Esophagus (tissue), 2 donors: Measurements from ENCODE around the gene TAAR6. TPM values are rescaled to one million over a fixed set of nuclear protein-coding genes. Genes with fewer than 3 reads are reported as not detected.
"Not testable (repeated sequence)": the region's sequence is repeated elsewhere in the genome, so short reads cannot be mapped to it uniquely, and the experiment has no call there.

ENCODE experiments used
- H3K27ac ChIP-seq, 2 donors: one replicate each; pipeline ENCODE4 v1.5.1; 2013; ENCODE audit warnings: low read depth in 2 of 2, mild to moderate bottlenecking in 2 of 2, inconsistent platforms in 1 of 2, low read length in 1 of 2, moderate library complexity in 1 of 2
- H3K27me3 ChIP-seq, 2 donors: one replicate each; pipeline ENCODE4 v1.6.1; 2013; ENCODE audit warnings: low read length in 2 of 2, control low read depth in 1 of 2, mild to moderate bottlenecking in 1 of 2; ENCODE audit not compliant: insufficient read depth in 2 of 2, control insufficient read depth in 1 of 2
- H3K36me3 ChIP-seq, 2 donors: one replicate each; pipeline ENCODE4 v1.6.1; 2013; ENCODE audit warnings: low read length in 1 of 2; ENCODE audit not compliant: control insufficient read depth in 2 of 2, insufficient read depth in 2 of 2
- H3K4me1 ChIP-seq, 2 donors: one replicate each; pipeline ENCODE4 v1.6.1; 2013; ENCODE audit warnings: low read length in 1 of 2; ENCODE audit not compliant: control insufficient read depth in 2 of 2, insufficient read depth in 2 of 2
- H3K4me3 ChIP-seq, 2 donors: one replicate each; pipeline ENCODE4 v1.5.1; 2013; ENCODE audit warnings: low read length in 2 of 2, mild to moderate bottlenecking in 2 of 2, low read depth in 1 of 2, moderate library complexity in 1 of 2
- H3K9me3 ChIP-seq, 2 donors: one replicate each; pipeline ENCODE4 v1.6.1; 2013; ENCODE audit warnings: mild to moderate bottlenecking in 2 of 2, low read depth in 1 of 2, low read length in 1 of 2, moderate library complexity in 1 of 2; ENCODE audit not compliant: control insufficient read depth in 2 of 2, insufficient read depth in 1 of 2
- WGBS, 2 donors: extraction: QIAGEN DNeasy Blood & Tissue Kit; methylation state at CpG; one replicate each; pipeline ENCODE4 v1.1.7; 2013; 5-methylcytosine and 5-hydroxymethylcytosine counted together
- polyA plus RNA-seq, 2 donors: library from polyadenylated mRNA; stranded (reverse); fragments of 200-250 nt; gene quantifications; one replicate each; pipeline ENCODE4 v1.2.3, GENCODE V29; 2013
- donor health status: healthy with polysubstance abuse.
- donor health status: Bipolar disorder and iron deficiency.

TAAR6 gene
- polyA plus RNA-seq, 2 donors, result not detected

GRCh38 chr6:132571774-132572173 is 1.7 kb downstream of the TAAR6 start:
- H3K27me3 ChIP-seq, result peaks cover 0 to 2% of the 10 kb centered on the region in 2 donors
- H3K27ac ChIP-seq, result no peak overlapping the region
- no peaks in the 10 kb centered on the region for H3K4me1 ChIP-seq
- no peak overlapping the region for H3K4me3 ChIP-seq
- no peaks in the 10 kb centered on the region for H3K9me3 ChIP-seq
- no peaks in the 10 kb centered on the region for H3K36me3 ChIP-seq

DNA sequence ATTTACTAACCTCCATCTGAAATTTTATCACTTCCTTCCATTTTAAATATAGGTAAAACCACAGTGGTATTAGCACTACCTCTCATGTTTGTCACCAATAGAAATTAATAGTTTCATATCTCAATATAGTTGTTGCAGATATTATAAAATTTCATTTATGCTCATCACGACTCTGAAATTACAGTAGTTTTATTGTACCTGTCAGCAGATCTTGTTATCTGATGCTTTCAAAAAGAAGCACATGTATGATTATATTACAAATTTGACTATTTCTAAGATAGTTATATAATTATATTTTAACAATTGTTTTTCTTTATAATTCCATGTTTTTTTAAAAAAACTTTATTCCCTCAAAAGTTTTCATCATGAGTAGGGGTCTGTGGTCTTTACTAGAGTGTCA is 14.6 kb downstream of the TAAR6 start:
- Histone ChIP-seq H3K27ac (no peak overlapping the region), H3K4me3 (no peak overlapping the region), H3K9me3 (no peaks in the 10 kb centered on the region), H3K36me3 (no peaks in the 10 kb centered on the region), H3K4me1 (no peaks in the 10 kb centered on the region), H3K27me3 (no peaks in the 10 kb centered on the region)
- 84 to 86% methylated on average over 1 of the region's 1 CpG for WGBS, 2 donors

GRCh38 chr6:132587424-132587823 is 17.3 kb downstream of the TAAR6 start:
- Histone ChIP-seq H3K27me3 (no peaks in the 10 kb centered on the region), H3K9me3 (no peaks in the 10 kb centered on the region), H3K36me3 (no peaks in the 10 kb centered on the region), H3K4me1 (no peaks in the 10 kb centered on the region), H3K4me3 (no peak overlapping the region), H3K27ac (no peak overlapping the region)
- WGBS, 2 donors, result 56 to 69% methylated on average over 2 of the region's 2 CpGs

DNA sequence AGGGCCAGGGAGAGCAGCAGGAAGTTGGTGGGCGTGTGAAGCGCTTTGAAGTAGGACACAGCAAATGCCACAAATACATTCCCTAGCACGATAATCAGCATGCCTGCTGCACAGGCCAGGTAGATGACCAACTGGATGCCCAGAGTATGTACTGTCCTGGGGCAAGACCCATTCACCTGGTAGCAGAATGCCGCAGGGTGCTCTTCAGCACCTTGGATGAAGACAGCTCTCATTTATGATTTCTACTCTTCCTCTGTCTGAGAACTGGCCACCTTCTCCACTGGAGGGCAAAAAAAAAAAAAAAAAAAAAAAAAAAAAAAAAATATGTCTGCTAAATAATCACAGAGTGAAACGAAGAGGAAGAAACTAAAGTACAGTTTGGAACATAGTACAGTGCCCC is 19.3 kb downstream of the TAAR6 start, which contains the start of gene TAAR5:
Gene TAAR5, minus strand, starts transcription at position 288 of the 400 bp plus-strand sequence. Its CDS starts 55 bp downstream, at position 233.
- H3K4me1 ChIP-seq, result no peaks in the 10 kb centered on the region
- no peaks in the 10 kb centered on the region for H3K36me3 ChIP-seq
- 68 to 73% methylated on average over 5 of the region's 5 CpGs for WGBS, 2 donors
- H3K27ac ChIP-seq, result no peak within 1 kb of the TSS
- no peak within 1 kb of the TSS for H3K4me3 ChIP-seq
- no peaks in the 10 kb centered on the region for H3K27me3 ChIP-seq
- no peaks in the 10 kb centered on the region for H3K9me3 ChIP-seq

DNA sequence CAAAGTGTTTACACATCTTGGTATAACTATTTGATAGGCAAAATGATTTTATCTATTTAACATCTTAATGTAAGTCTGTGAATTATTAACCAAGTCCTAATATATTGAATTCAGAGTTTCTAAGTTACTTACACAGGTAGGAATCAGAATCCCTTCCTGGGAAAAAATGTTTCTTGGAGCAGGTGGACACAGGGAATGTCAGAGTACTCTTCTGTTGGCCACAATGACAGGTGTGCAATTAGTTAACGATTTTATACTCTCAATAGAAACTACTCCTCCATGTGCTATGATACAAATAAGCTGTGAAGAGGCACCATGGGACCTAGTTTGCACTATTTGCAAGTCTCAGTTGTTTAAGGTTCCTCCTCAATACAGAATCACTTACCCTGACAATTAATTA is 20.2 kb downstream of the TAAR6 start:
- H3K27ac ChIP-seq, result no peak overlapping the region
- H3K27me3 ChIP-seq, result no peaks in the 10 kb centered on the region
- H3K4me3 ChIP-seq, result no peak overlapping the region
- H3K36me3 ChIP-seq, result no peaks in the 10 kb centered on the region
- no peaks in the 10 kb centered on the region for H3K4me1 ChIP-seq
- no peaks in the 10 kb centered on the region for H3K9me3 ChIP-seq
- WGBS, 2 donors, result 57 to 68% methylated on average over 1 of the region's 1 CpG

- Histone ChIP-seq H3K27ac (no peak overlapping the region), H3K4me3 (no peak overlapping the region), H3K4me1 (no peaks in the 10 kb centered on the region), H3K9me3 (no peaks in the 10 kb centered on the region), H3K27me3 (no peaks in the 10 kb centered on the region), H3K36me3 (no peaks in the 10 kb centered on the region)
- WGBS, 2 donors, result 52 to 59% methylated on average over 2 of the region's 2 CpGs
These were observed 22.7 kb downstream of the TAAR6 start for GRCh38 chr6:132592855-132593254.

DNA sequence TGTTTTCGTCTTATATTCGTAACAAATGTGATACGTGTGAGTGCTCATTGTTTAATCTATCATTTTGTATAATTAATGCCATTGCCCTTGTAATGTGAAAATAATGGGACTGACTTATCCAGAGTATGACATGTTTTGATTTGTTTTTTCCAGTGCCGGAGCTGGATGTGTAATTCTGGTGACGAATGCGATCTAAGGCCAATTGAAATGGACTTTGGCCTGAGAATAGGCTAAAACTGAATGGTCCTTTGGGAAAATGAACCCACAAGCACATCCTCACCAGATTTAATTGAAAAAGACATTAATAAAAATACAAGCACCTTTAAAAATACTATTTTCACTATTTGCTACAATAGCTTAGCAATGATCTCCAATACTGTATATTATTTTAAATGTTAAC is 26.1 kb downstream of the TAAR6 start:
- no peaks in the 10 kb centered on the region for H3K36me3 ChIP-seq
- no peaks in the 10 kb centered on the region for H3K4me1 ChIP-seq
- H3K4me3 ChIP-seq, result no peak overlapping the region
- H3K27me3 ChIP-seq, result no peaks in the 10 kb centered on the region
- no peaks in the 10 kb centered on the region for H3K9me3 ChIP-seq
- 49 to 66% methylated on average over 6 of the region's 6 CpGs for WGBS, 2 donors
- H3K27ac ChIP-seq, result no peak overlapping the region

GRCh38 chr6:132598473-132598872 is 28.4 kb downstream of the TAAR6 start:
- no peak overlapping the region for H3K27ac ChIP-seq
- H3K4me1 ChIP-seq, result no peaks in the 10 kb centered on the region
- no peaks in the 10 kb centered on the region for H3K27me3 ChIP-seq
- H3K36me3 ChIP-seq, result no peaks in the 10 kb centered on the region
- H3K4me3 ChIP-seq, result no peak overlapping the region
- H3K9me3 ChIP-seq, result no peaks in the 10 kb centered on the region
- WGBS, 2 donors, result 35 to 36% methylated on average over 3 of the region's 3 CpGs

GRCh38 chr6:132600900-132601299 is 30.8 kb downstream of the TAAR6 start:
- H3K9me3 ChIP-seq, H3K27ac ChIP-seq, H3K4me3 ChIP-seq, H3K4me1 ChIP-seq, H3K36me3 ChIP-seq, H3K27me3 ChIP-seq: not testable (repeated sequence)

DNA sequence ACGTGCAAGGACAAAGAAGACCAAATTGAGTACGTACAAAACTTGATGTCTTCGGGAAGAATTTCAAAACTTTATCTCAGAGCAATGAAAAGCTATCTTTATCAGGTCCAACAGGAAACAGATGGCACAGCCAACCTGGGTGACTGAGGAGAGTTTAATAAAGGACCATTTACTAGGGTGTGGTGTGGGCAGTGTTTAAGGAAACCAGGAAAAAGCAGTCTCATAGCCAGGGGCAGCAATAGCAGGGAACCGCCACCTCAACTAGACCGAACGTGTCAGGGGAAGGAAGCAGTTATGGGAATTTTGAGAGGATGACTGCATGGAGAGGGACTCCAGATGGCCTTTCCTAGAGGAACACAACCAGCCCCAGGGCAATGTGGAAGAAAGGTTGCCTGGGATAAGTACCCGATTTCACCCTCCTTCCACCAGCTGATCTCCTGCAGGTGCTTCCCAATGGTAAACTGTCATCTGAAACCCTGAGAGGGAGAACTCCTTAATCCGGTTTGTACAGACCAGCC is 34.6 kb downstream of the TAAR6 start:
- Histone ChIP-seq H3K36me3 (no peaks in the 10 kb centered on the region), H3K9me3 (no peaks in the 10 kb centered on the region), H3K27ac (no peak overlapping the region), H3K4me3 (no peak overlapping the region), H3K27me3 (no peaks in the 10 kb centered on the region), H3K4me1 (no peaks in the 10 kb centered on the region)
- WGBS, 2 donors, result 70 to 76% methylated on average over 8 of the region's 8 CpGs
